ENCODE measurements around the gene MDC1.

- TF ChIP-seq CTCF (IDR thresholded peaks at IDR 0.05) (no peak), EP300 (IDR thresholded peaks at IDR 0.05) (no peak), POLR2A (IDR thresholded peaks at IDR 0.05) (peak in 1 of 2 donors; percentile 23)
Measured at GRCh38 chr6:30742316-30743098, 25.4 kb upstream of the MDC1 start, which contains the start of gene FLOT1.
